ENCODE data around the gene DAZAP2.
A peak's percentile ranks its signal among the peaks of the same experiment; 100 is the strongest.
"Not testable (repeated sequence)": the region's sequence is repeated elsewhere in the genome, so short reads cannot be mapped to it uniquely, and the experiment has no call there.

The DAZAP2 gene

DNA sequence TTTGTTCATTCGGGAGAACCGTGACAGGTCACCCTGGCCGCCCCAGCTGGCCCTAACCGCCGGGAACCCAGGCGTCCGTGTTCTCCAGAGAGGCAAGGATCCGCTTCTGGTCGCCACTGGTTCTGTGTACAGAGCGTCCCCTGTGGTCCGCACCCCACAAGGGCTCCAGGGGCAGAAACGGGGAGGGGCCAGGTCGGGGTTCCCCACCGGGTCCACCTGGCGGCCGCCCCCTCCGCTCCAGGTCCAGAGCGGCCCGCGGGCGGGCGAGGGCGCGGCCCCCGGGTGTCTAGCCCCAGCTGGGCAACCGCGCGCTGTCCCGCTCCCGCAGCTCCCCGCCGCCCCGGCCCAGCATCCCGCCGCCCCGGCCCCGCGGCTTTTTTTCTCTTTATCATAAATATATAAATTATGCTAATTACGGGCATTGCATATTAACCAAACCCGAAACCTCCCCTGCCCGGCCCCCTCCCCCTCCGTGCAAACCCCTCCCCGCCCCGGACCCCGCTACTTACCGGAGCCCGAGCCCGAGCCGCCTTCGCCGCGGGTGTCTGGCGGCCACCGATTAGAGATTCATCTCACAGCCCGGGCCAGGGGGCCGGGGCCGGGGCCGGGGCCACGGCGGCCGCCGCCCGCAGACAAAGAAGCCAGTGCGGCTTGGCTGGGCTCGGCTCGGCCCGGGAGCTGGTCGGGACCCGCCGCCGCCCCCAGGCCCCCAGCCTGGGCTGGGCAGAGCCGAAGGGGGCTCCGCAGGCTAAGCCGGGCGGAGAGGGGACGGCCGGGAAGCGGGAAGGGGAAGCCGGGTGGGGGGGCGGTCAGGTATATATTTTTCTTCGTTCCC lies 21.3 kb upstream of the DAZAP2 start:
- DNase-seq: peak; percentile 54

DNA sequence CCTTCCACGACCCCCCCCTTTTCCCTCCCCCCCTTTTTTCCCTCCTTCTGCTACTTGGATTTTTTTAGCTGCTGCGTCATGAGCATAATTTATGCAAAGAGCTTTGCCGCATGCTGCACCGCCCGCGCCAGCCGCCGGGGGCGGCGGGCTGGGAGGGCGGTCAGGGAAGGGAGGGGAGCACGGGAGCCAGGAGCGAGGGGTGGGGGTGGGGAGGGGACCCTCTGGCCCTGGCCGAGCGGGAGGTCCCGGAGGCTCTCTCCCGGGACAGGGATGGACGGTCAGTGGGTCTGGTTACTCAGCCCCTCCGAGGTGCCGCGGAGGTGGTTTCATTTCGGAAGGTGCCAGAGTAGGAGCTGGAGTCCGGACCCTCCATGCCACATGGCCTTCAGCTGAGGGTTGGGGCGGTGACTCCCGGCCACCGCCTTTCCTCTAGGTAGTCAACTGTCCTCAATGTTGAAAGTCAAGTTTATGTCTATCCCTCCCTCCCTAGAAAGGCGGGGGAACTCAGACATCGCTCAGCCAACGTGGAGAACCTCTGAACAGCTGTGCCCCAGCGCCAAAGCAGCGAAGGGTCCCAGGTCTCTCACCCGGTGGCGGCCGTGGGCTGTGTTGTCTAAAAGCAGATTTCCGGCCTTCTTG lies 20.5 kb upstream of the DAZAP2 start, which contains the start of gene POU6F1:
TSS of gene POU6F1 (minus strand) at position 95 of the 639 bp plus-strand sequence. CDS start 11,226 bp downstream, outside the sequence.
- peak; percentile 74 for DNase-seq

DNA sequence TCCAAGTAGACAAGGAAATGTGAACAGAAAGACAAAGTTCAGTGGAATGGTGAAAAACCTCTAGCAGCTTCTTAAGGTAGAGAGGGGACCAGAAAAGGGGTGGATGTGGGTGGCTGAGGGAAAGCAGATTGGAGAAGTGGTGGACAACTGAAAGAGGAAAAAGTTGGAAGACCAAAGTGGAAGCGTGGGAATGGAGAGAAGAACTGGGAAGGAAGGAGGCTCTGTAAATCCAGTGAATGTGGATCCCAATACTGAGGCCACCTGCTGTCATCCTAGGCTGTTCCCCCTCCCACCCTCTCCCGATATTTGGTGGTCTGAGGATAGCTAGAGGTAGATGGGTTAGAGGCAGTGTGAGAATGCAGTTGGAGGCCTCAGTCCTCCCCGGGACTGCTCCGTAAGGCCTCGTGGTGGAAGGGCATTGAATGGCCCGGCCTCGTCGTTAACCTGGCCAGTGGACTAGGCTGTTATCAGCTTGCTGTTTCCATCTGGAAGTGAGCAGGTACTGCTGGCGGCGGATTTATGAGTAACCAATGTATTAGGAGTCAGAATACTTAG lies 19.9 kb upstream of the DAZAP2 start:
- DNase-seq: peak; percentile 18

DNA sequence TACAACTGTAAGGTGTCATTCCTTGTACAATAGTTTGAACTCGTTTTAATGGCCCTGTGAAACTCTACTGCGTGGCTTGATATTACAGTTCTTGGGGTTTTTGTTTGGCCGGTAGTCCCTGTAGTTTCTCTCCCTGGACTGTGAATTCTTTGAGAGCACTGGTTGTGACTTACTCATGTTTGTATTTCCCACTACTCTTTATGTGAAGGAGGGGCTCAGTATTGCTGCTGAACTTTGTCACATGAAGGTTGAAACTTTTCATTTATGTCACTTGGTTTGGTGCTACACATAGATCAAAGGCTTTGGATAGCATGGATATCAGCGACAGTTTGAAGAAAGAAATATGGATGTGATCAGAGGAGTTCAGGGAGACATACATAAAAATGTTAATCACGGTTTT lies 19.3 kb upstream of the DAZAP2 start:
- DNase-seq: no peak

DNA sequence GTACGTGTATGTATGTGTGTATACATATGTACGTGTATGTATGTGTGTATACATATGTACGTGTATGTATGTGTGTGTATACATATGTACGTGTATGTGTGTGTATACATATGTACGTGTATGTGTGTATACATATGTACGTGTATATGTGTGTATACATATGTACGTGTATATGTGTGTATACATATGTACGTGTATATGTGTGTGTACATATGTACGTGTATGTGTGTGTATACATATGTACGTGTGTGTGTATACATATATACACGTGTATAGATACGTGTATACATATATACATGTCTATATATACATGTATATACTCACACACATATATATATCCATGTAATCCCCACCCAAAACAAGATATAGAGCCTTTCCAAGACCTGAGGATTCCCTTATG lies 18.8 kb upstream of the DAZAP2 start:
- DNase-seq: not testable (repeated sequence)

DNA sequence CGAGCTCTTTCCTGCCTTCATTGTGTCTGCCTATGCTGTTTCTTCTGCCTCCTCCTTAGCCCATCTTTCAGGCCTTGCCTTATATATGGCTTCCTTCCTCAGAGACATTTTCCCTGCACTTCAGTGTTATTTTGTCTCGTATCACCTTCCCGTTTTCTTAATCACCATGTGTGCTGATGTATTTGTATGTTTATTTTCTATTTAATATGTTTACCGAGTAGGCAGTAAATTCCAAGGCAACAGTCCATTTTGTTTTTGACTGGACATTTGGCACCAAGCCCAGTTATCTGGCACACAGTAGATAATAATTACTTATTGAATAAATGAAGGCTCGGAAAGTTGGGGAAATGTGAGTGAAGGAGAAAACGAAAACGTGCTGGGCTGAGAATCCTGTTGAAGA lies 16.2 kb upstream of the DAZAP2 start:
- no peak for DNase-seq

DNA sequence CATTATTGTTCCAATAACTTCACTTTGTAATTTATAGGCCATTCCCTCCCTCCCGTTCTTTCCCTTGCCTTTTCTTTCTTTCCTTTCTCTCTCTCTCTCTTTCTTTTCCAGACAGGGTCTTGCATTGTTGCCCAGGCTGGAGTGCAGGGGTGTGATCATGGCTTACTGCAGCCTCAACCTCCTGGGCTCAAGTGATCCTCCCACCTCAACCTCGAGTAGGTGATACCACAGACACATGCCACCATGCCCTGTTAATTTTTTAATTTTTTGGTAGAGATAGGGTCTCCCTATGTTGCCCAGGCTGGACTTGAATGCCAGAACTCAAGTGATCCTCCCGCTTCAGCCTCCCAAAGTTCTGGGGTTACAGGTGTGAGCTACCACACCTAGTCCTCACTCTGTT lies 14.0 kb upstream of the DAZAP2 start:
- DNase-seq: no peak

DNA sequence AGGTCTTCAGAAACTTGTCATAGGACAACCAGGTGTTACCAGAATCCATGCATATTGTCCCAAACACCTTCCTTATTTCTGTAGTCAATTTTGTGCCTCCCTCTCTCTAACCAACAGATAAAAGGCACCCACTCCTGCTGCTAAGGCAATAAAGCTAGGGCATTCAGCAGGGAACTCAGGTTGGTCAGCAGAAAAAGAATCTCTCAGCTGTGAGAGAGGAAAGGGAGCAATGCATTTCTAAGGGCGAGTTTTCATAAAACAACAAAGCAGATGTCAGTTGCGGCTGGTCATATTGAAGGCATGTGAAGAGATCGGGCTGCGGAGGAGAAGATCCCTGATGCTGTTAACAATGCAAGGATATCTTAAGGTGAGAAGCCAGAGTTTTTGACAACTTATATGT lies 13.4 kb upstream of the DAZAP2 start:
- no peak for DNase-seq

DNA sequence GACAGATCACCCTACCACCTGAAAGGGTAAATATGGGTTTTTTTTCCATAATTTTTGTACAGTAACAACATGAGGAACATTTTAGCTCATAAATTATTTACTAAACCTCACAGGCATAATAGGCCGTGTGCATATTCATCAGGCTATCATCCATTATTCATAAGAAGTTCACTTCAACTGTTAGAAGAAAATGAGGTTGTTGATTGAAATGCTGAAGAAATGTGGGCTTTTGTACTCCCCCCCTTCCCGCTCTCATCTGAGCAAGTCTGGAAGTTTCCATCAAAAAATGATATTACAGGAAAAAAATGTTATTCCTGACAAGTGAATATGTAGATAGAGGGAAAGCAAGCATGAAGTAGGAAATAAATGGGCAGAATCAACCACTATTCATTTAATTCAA lies 12.9 kb upstream of the DAZAP2 start:
- no peak for DNase-seq

DNA sequence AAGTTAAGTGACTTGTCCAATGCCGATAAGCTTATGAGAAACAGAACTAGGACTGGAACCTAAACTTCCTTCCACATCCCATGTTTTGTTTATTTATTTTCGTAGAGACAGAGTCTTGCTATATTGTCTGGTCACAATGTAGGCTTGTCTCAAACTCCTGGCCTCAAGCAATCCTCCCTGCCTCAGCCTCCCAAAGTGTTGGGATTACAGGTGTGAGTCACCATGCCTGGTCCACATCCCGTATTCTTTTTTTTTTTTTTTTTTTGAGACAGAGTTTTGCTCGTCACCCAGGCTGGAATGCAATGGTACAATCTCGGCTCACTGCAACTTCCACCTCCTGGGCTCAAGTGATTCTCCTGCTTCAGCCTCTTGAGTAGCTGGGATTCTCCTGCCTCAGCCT lies 11.5 kb upstream of the DAZAP2 start:
- not testable (repeated sequence) for DNase-seq

DNA sequence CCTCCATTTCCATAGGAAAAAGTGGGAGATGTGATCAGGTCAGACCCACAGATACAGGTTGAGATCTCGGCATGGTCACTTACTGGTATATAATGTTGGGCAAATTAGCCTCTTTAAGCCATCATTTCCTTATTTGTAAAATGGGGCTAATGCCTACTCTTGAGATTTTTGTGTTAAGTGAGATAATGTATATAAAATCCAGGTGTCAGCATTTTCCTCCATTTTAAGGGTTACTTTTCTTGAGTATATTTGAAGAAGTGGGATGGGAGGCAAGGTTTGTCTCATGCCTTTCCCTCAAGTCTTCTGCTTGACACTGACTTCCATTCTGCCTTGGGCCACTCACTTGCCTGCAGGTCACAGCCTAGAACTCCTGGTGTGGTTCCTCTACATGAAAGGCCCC lies 10.7 kb upstream of the DAZAP2 start:
- DNase-seq: no peak

DNA sequence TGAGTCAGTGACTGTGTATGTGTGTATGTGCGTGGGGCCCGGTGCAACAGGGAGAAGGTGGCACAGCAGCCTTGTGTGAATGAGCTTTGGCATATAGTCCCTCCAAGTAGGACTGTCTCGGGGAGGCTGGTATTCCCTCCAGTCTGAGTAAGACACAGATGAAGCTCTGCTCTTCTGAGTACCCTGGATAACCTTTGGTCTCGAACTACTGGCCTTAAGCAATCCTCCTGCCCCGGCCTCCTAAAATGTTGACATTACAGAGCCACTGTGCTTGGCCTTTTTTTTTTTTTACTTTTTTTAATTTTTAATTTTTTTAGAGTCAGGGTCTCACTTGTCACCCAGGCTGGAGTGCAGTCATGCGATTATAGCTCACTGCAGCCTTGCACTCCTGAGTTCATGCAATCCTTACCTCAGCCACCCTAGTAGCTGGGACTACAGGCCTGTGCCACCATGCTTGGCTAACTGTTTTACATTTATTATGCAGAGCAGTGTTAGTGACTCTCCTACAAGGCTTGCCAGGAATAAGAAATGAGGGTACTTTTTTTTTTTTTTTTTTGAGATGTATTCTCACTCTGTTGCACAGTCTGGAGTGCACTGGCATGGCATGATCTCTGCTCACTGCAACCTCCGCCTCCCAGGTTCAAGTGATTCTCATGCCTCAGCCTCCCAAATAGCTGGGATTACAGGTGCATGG lies 9.4 kb upstream of the DAZAP2 start:
- DNase-seq: no peak

DNA sequence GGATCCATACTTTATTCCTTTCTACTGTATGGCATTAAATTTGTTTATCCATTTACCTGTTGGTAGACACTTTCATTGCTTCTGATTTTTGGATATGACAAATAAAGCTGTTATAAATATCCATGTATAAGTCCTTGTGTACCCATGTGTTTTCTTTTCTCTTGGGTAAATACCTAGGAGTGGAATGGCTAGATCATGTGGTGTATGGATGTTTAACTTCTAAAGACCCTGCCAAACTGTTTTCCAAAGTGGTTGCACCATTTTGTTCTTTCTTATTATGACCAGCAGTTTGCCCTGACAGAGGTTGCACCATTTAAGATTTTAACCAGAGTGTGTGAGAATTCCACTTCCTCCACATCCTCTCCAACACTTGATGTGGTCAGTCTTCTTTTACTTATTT lies 6.0 kb upstream of the DAZAP2 start:
- DNase-seq: no peak

DNA sequence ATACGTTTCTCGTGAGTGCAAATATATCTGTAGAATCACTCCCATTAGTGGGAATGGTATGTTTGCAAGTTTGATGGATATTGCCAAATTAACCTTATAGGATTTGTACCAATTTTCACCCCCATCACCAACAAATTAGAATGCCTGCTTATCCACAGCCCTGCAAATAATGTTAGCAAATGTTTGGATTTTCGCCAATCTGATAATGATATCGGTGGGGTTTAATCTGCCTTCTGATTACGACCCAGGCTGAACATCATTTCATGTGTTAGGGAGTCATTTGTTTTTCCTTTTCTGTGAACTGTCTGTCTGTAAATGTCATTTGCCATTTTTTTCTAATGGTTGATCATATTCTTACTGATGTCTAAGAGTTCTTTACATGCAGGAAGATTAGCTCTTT lies 4.1 kb upstream of the DAZAP2 start:
- no peak for DNase-seq

DNA sequence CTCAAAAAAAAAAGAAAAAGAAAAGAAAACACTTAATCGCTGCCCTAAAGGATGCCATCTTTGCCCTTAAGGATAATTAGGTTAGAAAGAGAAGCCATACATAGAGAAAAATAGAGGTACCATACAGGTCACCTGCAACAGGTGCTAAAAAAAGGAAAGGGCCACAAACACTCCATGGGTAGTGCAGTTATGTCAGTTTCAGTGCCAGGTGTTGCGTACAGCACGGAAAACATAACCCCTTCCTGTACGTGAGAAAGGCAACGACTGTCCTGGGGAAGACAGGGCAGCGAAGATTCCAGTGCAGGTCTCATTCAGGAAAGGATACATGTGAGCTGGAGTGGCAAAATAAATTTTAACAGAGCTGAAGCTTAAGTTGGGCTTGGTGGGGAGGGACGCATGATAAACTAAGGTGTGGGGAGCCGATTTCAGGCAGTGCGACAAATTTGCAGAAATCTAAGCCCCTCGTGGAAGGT lies 553 bp upstream of the DAZAP2 start:
- DNase-seq: no peak

DNA sequence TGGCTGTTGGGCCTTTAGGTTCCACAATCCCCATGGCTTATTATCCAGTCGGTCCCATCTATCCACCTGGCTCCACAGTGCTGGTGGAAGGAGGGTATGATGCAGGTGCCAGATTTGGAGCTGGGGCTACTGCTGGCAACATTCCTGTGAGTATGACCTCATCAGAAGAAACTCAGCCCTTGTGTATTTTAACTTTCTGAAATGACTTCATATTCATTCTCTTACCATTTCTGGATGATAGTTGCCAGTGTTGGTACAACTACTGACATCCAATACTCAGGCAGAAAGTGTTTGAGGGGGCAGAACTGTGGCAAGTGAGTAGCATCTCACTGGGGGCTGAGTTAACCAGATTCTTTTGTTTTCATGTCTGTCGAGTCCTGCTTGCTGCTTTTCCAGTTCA lies 2.3 kb downstream of the DAZAP2 start:
- no peak for DNase-seq

DNA sequence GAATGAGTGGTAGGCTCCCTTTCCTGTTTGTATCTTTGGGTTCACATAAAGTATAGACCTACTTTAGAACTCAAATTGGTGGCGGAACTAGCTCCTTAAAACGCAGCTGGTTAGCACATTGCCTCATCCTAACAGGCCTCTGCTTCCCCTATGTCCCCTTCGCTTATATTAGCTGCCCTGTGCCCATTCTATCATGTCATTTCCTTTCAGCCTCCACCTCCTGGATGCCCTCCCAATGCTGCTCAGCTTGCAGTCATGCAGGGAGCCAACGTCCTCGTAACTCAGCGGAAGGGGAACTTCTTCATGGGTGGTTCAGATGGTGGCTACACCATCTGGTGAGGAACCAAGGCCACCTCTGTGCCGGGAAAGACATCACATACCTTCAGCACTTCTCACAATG lies 3.5 kb downstream of the DAZAP2 start:
- no peak for DNase-seq

DNA sequence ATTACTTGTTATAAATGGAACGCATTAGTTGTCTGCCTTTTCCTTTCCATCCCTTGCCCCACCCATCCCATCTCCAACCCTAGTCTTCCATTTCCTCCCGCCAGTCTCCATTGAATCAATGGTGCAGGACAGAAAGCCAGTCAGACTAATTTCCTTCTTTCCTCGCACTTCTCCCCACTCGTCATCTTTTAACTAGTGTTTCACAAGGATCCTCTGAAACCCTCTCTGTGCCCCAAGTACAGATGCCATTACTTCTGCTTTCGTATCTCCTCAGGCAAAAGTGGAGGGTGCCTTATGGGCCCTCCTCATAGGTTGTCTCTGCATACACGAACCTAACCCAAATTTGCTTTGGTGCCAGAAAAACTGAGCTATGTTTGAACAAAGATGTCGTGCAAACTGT lies 4.2 kb downstream of the DAZAP2 start:
- no peak for DNase-seq

DNA sequence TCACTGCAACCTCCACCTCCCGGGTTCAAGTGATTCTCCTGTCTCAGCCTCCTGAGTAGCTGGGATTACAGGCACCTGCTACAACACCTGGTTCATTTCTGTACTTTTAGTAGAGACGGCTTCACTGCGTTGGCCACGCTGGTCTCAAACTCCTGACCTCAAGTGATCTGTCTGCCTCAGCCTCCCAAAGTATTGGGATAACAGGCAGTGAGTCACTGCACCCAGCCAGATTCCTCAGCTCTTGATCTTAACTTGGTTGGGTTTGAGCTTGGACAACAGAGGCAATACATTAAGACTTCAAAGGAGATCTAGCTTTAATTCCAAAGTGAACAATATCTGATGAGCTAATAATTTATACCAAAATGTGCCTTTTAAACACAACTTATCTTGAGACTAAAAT lies 5.6 kb downstream of the DAZAP2 start:
- DNase-seq: no peak

DNA sequence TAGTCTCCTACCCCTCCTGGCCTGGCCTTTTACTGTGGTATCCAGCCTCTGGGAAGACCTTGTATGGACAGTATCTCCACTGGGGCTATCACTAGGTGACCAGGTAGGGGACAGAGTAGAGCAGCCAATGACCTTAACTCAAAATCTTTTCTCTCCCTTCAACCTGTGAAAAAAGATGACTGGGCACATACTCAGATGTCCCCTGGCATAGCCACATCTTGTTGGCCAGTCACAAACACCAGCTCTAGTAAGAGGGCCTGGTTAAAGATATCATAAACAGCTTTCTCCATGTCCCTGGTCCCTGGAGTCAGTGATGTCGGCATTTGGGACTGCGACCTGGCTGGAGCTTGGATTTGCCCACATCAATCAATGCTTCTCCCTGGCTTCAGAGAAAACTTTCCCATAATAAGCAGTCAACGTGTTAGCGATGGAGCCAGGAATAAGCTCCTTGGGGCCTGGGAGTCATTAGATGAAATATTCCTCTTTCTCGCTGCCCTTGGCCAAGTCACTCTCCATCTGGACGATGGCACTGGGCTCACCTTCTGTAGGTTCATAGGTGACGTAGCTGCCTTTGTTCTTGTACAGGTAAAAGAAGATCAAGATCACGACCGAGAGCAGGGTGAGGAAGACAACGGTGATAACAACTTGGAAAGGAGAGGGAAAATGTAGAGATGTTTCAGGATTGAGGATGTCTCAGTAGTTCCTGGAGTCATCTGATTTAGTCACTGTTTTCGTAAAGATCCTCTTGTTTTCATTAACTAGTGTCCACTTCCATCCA lies 7.0 kb downstream of the DAZAP2 start:
- no peak for DNase-seq

DNA sequence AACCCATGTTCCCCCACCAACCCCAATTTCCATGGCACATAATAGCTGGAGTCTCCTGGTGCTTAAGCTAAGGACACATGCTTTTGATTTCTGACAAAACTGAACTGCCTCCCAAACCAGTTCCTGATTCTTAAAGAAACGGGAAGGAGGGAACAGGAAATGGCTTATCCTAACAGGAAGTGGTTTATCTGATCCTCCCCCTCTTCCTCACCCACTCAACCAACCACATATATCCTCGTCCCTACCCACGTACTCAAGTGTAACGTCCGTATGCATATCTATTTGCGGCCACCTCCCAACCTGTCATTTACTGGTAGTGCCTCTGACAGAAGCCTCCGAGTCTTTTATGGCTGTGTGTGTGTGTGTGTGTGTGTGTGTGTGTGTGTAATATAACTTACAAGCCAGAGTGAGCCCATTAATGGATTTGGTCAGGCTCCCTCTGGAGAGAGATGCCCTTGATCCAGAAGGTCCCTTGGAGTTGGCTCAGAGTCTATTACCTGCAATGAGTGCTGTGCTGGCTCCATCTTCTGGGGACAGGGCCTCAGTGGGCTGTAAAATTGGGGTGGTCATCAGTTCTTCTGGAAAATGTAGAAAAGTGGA lies 7.7 kb downstream of the DAZAP2 start:
- peak; percentile 50 for DNase-seq

DNA sequence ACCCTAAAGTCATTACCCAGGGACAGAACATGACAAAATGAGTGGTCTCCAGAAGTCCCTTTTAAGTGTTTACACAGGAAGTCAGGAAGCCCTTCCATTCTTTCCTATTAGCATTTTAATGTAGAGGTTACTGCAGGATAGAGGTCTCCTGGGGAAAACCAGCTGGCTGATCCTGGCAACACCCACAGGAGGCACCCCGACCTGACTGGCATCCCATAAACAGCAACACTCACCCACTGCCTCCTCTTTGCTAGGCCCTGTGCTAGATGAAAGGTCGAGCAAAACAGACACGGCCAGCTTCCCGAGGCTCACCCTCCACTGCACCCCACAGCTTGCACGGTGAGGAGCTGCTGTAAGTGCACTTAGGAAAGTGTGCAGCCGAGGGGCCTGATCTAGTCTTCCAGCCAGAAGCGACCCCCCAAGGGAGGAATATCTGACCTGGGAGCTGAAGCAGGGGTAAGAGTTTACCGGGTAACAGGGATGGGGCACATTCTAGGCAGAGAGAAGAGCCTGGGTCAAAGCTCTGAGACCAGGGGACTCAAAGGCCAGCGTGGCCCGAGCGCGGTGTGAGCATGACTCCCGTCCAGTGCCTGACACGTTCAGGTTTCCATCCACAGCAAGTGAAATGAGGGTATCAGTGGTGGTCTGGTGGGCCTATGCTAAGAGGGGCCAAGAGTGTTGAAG lies 9.0 kb downstream of the DAZAP2 start:
- DNase-seq: no peak

All from stimulated activated CD4-positive, alpha-beta T cell treated with anti-CD3 and anti-CD28 coated beads, Interleukin-15, amount 100 ng/mL, for 24 hours (primary cell).